Right lobe of liver (tissue), 4 donors: ENCODE measurements around the gene KCNK7.

Source experiments
- CTCF ChIP-seq, 4 donors: fragments of 200-600 bp in 3 of 4; fragments of 450-650 bp in 1 of 4; IDR thresholded peaks; one replicate each; pipeline versions ENCODE4 v1.5.1 to v1.8.0; 2016 to 2022; ENCODE audit warnings: antibody characterized with exemption in 4 of 4, mild to moderate bottlenecking in 2 of 4
- POLR2A ChIP-seq: fragments of 450-650 bp; IDR thresholded peaks from one replicate; pipeline ENCODE4 v1.6.1; 2017; ENCODE audit warnings: antibody characterized with exemption, mild to moderate bottlenecking
- donor health status: DM: no; HTN: no; CAD: no.
- donor health status: DM: no; HTN: no; CAD: no.
- donor health status: DM: no; HTN: yes; CAD: no.

- TF ChIP-seq CTCF (IDR thresholded peaks at IDR 0.05), result peak; percentile 68 to 77 (median 70)
- TF ChIP-seq POLR2A, result no peak
These were observed 30.2 kb upstream of the KCNK7 start for GRCh38 chr11:65625628-65626342.
